Fibroblast of villous mesenchyme (primary cell): ENCODE measurements around the gene SAMD15. TPM values are rescaled to one million over a fixed set of nuclear protein-coding genes. Genes with fewer than 3 reads are reported as not detected.

ENCODE experiments used
- DNase-seq: peaks from one replicate; pipeline ENCODE4 v3.0.0-alpha.2; 2010; ENCODE audit warnings: low read depth
- H3K4me3 ChIP-seq: 2 replicates; pipeline ENCODE4 v1.5.1; 2011; ENCODE audit warnings: low read depth, mild to moderate bottlenecking, low read length
- CTCF ChIP-seq: IDR thresholded peaks from 2 replicates; pipeline ENCODE4 v1.5.1; 2012; ENCODE audit warnings: low read depth, mild to moderate bottlenecking, low read length; ENCODE audit not compliant: insufficient read depth
- total RNA-seq: library from RNA; depleted of rRNA; stranded (reverse); fragments of >200 nt; gene quantifications from 2 replicates; pipeline ENCODE4 v1.2.3, GENCODE V29; 2012

Gene SAMD15
- total RNA-seq, 1 donor, result 1.3 TPM

GRCh38 chr14:77375164-77375950 lies 1.8 kb upstream of the SAMD15 start:
- DNase-seq, result no peak
- TF ChIP-seq CTCF, result no peak
- H3K4me3 ChIP-seq, result no peak overlapping the region

- TF ChIP-seq CTCF, result no peak
- H3K4me3 ChIP-seq, result peak overlapping the region; percentile 93
- DNase-seq, result no peak
Observed at GRCh38 chr14:77375973-77376770, 1.0 kb upstream of the SAMD15 start.

- H3K4me3 ChIP-seq, result peak overlapping the region; percentile 93
- no peak for DNase-seq
- TF ChIP-seq CTCF, result no peak
Observed at GRCh38 chr14:77377502-77377844, 294 bp downstream of the SAMD15 start.

- no peak for DNase-seq
- TF ChIP-seq CTCF, result no peak
- H3K4me3 ChIP-seq, result no peak overlapping the region
Observed at GRCh38 chr14:77378701-77379100, 1.5 kb downstream of the SAMD15 start.

GRCh38 chr14:77390188-77390587 lies 13.0 kb downstream of the SAMD15 start:
- TF ChIP-seq CTCF, result no peak
- no peak overlapping the region for H3K4me3 ChIP-seq
- DNase-seq, result no peak

GRCh38 chr14:77400216-77400615 lies 23.0 kb downstream of the SAMD15 start:
- TF ChIP-seq CTCF, result no peak
- no peak for DNase-seq
- no peak overlapping the region for H3K4me3 ChIP-seq

GRCh38 chr14:77403768-77404167 lies 26.6 kb downstream of the SAMD15 start:
- TF ChIP-seq CTCF, result no peak
- H3K4me3 ChIP-seq, result no peak overlapping the region
- no peak for DNase-seq
